Measurements from ENCODE around the gene IFI16. TPM values are rescaled to one million over a fixed set of nuclear protein-coding genes. Genes with fewer than 3 reads are reported as not detected.

The IFI16 gene
- polyA plus RNA-seq, 3 donors, result 64.8 to 99.7 (median 80.1) TPM

GRCh38 chr1:159068886-159069285, 59.2 kb downstream of the IFI16 start:
- no peak for TF ChIP-seq CTCF (IDR thresholded peaks at IDR 0.05)
- no CpG with 5 or more reads among the region's 2 CpGs for WGBS (ENCODE audit: insufficient coverage)
- peak overlapping the region in 1 of 3 experiments; percentile 57 for H3K4me3 ChIP-seq (replicated peaks in 1 of 3; ENCODE audit: low read depth in 2 of 3, low read length in 3 of 3)
- peaks cover 43 to 55% of the 10 kb centered on the region in 2 donors for H3K4me1 ChIP-seq (ENCODE audit: control insufficient read depth in 1 of 2, insufficient read depth in 2 of 2, low read length in 2 of 2)
- no peaks in the 10 kb centered on the region for H4K20me1 ChIP-seq (ENCODE audit: insufficient read depth, low read length)
- Mint-ChIP-seq H3K27me3 (ENCODE audit: low read depth in 3 of 3) (no peaks in the 10 kb centered on the region), H3K9me3 (peaks cover 0 to 3% (median 0%) of the 10 kb centered on the region in 7 donors), H3K36me3 (peaks cover 22 to 38% of the 10 kb centered on the region in 2 donors), H3K4me1 (peaks cover 54% of the 10 kb centered on the region), H3K4me3 (no peak overlapping the region), H3K27ac (peak overlapping the region; percentile 89 to 98 (median 97))
- DNase-seq, result peak; percentile 71 to 91 (median 84)
- peak overlapping the region; percentile 63 for H3K4me2 ChIP-seq (replicated peaks; ENCODE audit: extremely low read depth, low read length, poor library complexity, severe bottlenecking)
- H3K36me3 ChIP-seq (replicated peaks in 1 of 2; ENCODE audit: control insufficient read depth in 1 of 2, insufficient read depth in 2 of 2, low read length in 2 of 2), result peaks cover 0 to 24% of the 10 kb centered on the region in 2 donors
- peak overlapping the region; percentile 76 to 90 for H3K27ac ChIP-seq (ENCODE audit: low read depth in 1 of 2, low read length in 2 of 2)
- intact Hi-C loops (cut with micrococcal nuclease), result loop anchor here (10.0 kb wide), 3 partner anchors 234 to 784 kb away; partner anchors contain the start of genes CD1C (in 1 of the 2) and MNDA (in 1 of the 2)
- peaks cover 3% of the 10 kb centered on the region for H3K79me2 ChIP-seq (ENCODE audit: insufficient read depth, low read length)
- H3K9ac ChIP-seq (ENCODE audit: insufficient read depth, low read length, poor library complexity, severe bottlenecking), result peak overlapping the region; percentile 42
- no peak overlapping the region for H2AFZ ChIP-seq (ENCODE audit: insufficient read depth, low read depth, low read length, poor library complexity, severe bottlenecking)
- H3K9me3 ChIP-seq (replicated peaks in 1 of 2; ENCODE audit: control insufficient read depth in 1 of 2, insufficient read depth in 1 of 2, low read length in 2 of 2), result no peaks in the 10 kb centered on the region
- no peaks in the 10 kb centered on the region for H3K27me3 ChIP-seq (ENCODE audit: control insufficient read depth in 2 of 2, insufficient read depth in 2 of 2, low read length in 2 of 2)

- Histone ChIP-seq H3K4me3 (replicated peaks in 1 of 3; ENCODE audit: low read depth in 2 of 3, low read length in 3 of 3) (no peak overlapping the region), H3K9me3 (replicated peaks in 1 of 2; ENCODE audit: control insufficient read depth in 1 of 2, insufficient read depth in 1 of 2, low read length in 2 of 2) (no peaks in the 10 kb centered on the region), H3K4me1 (ENCODE audit: control insufficient read depth in 1 of 2, insufficient read depth in 2 of 2, low read length in 2 of 2) (peaks cover 59 to 78% of the 10 kb centered on the region in 2 donors), H3K27me3 (ENCODE audit: control insufficient read depth in 2 of 2, insufficient read depth in 2 of 2, low read length in 2 of 2) (no peaks in the 10 kb centered on the region), H2AFZ (ENCODE audit: insufficient read depth, low read depth, low read length, poor library complexity, severe bottlenecking) (no peak overlapping the region), H3K9ac (ENCODE audit: insufficient read depth, low read length, poor library complexity, severe bottlenecking) (no peak overlapping the region), H4K20me1 (ENCODE audit: insufficient read depth, low read length) (no peaks in the 10 kb centered on the region), H3K4me2 (replicated peaks; ENCODE audit: extremely low read depth, low read length, poor library complexity, severe bottlenecking) (no peak overlapping the region), H3K27ac (ENCODE audit: low read depth in 1 of 2, low read length in 2 of 2) (no peak overlapping the region), H3K79me2 (ENCODE audit: insufficient read depth, low read length) (peaks cover 12% of the 10 kb centered on the region), H3K36me3 (replicated peaks in 1 of 2; ENCODE audit: control insufficient read depth in 1 of 2, insufficient read depth in 2 of 2, low read length in 2 of 2) (peaks cover 0 to 11% of the 10 kb centered on the region in 2 donors)
- intact Hi-C loops (cut with micrococcal nuclease), result loop anchor here (5.0 to 10.0 kb wide), 2 partner anchors 60 to 267 kb away; no protein-coding TSS in a partner anchor
- peaks cover 0 to 3% (median 0%) of the 10 kb centered on the region in 7 donors for H3K9me3 Mint-ChIP-seq
- H3K27me3 Mint-ChIP-seq (ENCODE audit: low read depth in 3 of 3), result no peaks in the 10 kb centered on the region
- no peak overlapping the region for H3K4me3 Mint-ChIP-seq
- peak; percentile 90 for TF ChIP-seq CTCF (IDR thresholded peaks at IDR 0.05)
- peaks cover 74% of the 10 kb centered on the region for H3K4me1 Mint-ChIP-seq
- DNase-seq, result peak in 2 of 3 donors; percentile 63 to 72
- peak overlapping the region in 2 of 7 donors; percentile 32 to 65 for H3K27ac Mint-ChIP-seq
- peaks cover 9 to 18% of the 10 kb centered on the region in 2 donors for H3K36me3 Mint-ChIP-seq
Measured at GRCh38 chr1:159071970-159072582, 62.4 kb downstream of the IFI16 start.
